GM10266 (cell line): Measurements from ENCODE around the gene SERPINE3.

ENCODE experiments used
- DNase-seq: peaks from one replicate; pipeline ENCODE4 v3.0.0; 2012; ENCODE audit errors: extremely low spot score
- CTCF ChIP-seq: IDR thresholded peaks from 2 replicates; pipeline ENCODE4 v1.5.1; 2012; ENCODE audit warnings: mild to moderate bottlenecking, low read depth; ENCODE audit not compliant: control insufficient read depth, insufficient read depth; ENCODE audit errors: missing control alignments

Gene SERPINE3

GRCh38 chr13:51373451-51373850 lies 34.0 kb downstream of the SERPINE3 start:
- no peak for TF ChIP-seq CTCF
- DNase-seq = no peak

GRCh38 chr13:51380269-51380668 lies 40.8 kb downstream of the SERPINE3 start:
- TF ChIP-seq CTCF = no peak
- no peak for DNase-seq

- no peak for DNase-seq
- no peak for TF ChIP-seq CTCF
Observed at GRCh38 chr13:51385114-51385513, 45.6 kb downstream of the SERPINE3 start.

GRCh38 chr13:51394724-51395123 lies 55.2 kb downstream of the SERPINE3 start:
- no peak for TF ChIP-seq CTCF

GRCh38 chr13:51396352-51396751 lies 56.9 kb downstream of the SERPINE3 start:
- DNase-seq = peak; percentile 33
- TF ChIP-seq CTCF = no peak

More at GRCh38 chr13:51394724-51395123, 55.2 kb downstream of the SERPINE3 start:
- DNase-seq = no peak

- no peak for DNase-seq
- TF ChIP-seq CTCF = no peak
Observed at GRCh38 chr13:51397262-51397941, 57.9 kb downstream of the SERPINE3 start.

GRCh38 chr13:51405176-51405575 lies 65.7 kb downstream of the SERPINE3 start:
- no peak for TF ChIP-seq CTCF
- no peak for DNase-seq
